HEK293 (cell line): Measurements from ENCODE around the gene DCDC2.

ENCODE experiments used
- CTCF ChIA-PET: fragments of 350-600 bp; formaldehyde crosslinking; extraction: SDS; loops from one replicate; lab custom pipeline; 2021; ENCODE audit warnings: antibody characterized with exemption; lab: Yijun Ruan, JAX
- POLR2A ChIA-PET: fragments of 300-600 bp; formaldehyde crosslinking; extraction: SDS; loops from one replicate; lab custom pipeline; 2020; ENCODE audit warnings: antibody characterized with exemption, inconsistent platforms; lab: Yijun Ruan, JAX
- H3K27ac ChIP-seq: fragments of 200-500 bp; sonication (Bioruptor generic); 2 replicates; pipeline ENCODE4 v1.5.1; 2014; ENCODE audit warnings: low read depth, low read length, control low read depth, inconsistent platforms; ENCODE audit errors: extremely low read depth
- H3K36me3 ChIP-seq, 2 experiments: fragments of 200-500 bp in 1 of 2; sonication (Bioruptor generic) in 1 of 2; 1 replicate in 1 of 2; 2 replicates in 1 of 2; pipeline ENCODE4 v1.5.1; 2014 to 2017; ENCODE audit warnings: inconsistent platforms in 2 of 2, low read length in 2 of 2; ENCODE audit not compliant: control insufficient read depth in 2 of 2, insufficient read depth in 1 of 2
- H3K4me1 ChIP-seq: fragments of 200-500 bp; sonication (Bioruptor generic); 2 replicates; pipeline ENCODE4 v1.5.1; 2014; ENCODE audit warnings: mild to moderate bottlenecking, low read length, inconsistent platforms; ENCODE audit not compliant: control insufficient read depth, insufficient read depth
- H3K4me3 ChIP-seq: 2 replicates; pipeline ENCODE4 v1.5.1; 2011; ENCODE audit warnings: low read depth, mild to moderate bottlenecking, control low read depth, low read length, moderate library complexity
- H3K9me3 ChIP-seq: fragments of 200-500 bp; sonication (Bioruptor generic); 2 replicates; pipeline ENCODE4 v1.5.1; 2014; ENCODE audit warnings: low read depth, low read length, inconsistent platforms; ENCODE audit not compliant: control insufficient read depth, insufficient read depth
- GLI4 ChIP-seq: fragments of 450-650 bp; formaldehyde crosslinking; IDR thresholded peaks from 2 replicates; pipeline ENCODE4 v1.5.1; 2016; ENCODE audit warnings: missing biosample characterization, missing genetic modification characterization
- HOXD13 ChIP-seq: sonication (generic); formaldehyde crosslinking; IDR thresholded peaks from 2 replicates; pipeline ENCODE4 v1.8.0; 2022; ENCODE audit warnings: missing genetic modification reagents, borderline replicate concordance
- OVOL3 ChIP-seq: fragments of 450-650 bp; formaldehyde crosslinking; IDR thresholded peaks from 2 replicates; pipeline ENCODE4 v1.5.1; 2016; ENCODE audit warnings: missing biosample characterization, missing genetic modification characterization
- REPIN1 ChIP-seq: fragments of 450-650 bp; formaldehyde crosslinking; IDR thresholded peaks from 2 replicates; pipeline ENCODE4 v1.5.1; 2017; ENCODE audit warnings: missing biosample characterization, missing genetic modification characterization, low read depth
- SCRT2 ChIP-seq: fragments of 450-650 bp; formaldehyde crosslinking; IDR thresholded peaks from 2 replicates; pipeline ENCODE4 v1.5.1; 2016; ENCODE audit warnings: missing biosample characterization, missing genetic modification characterization
- TRIM28 ChIP-seq: IDR thresholded peaks from 2 replicates; pipeline ENCODE4 v1.6.1; 2011; ENCODE audit warnings: low read length, control low read depth, borderline replicate concordance
- ZBTB8A ChIP-seq: fragments of 450-650 bp; formaldehyde crosslinking; IDR thresholded peaks from 2 replicates; pipeline ENCODE4 v1.5.1; 2016; ENCODE audit warnings: missing biosample characterization, missing genetic modification characterization
- ZFHX2 ChIP-seq: fragments of 450-650 bp; formaldehyde crosslinking; conservative IDR thresholded peaks from 2 replicates; pipeline ENCODE4 v1.5.1; 2016; ENCODE audit warnings: missing biosample characterization, missing genetic modification characterization
- ZFP41 ChIP-seq: fragments of 450-650 bp; formaldehyde crosslinking; IDR thresholded peaks from 2 replicates; pipeline ENCODE4 v1.5.1; 2016; ENCODE audit warnings: missing biosample characterization, missing genetic modification characterization, borderline replicate concordance
- ZIC2 ChIP-seq: fragments of 450-650 bp; formaldehyde crosslinking; IDR thresholded peaks from 2 replicates; pipeline ENCODE4 v1.5.1; 2016; ENCODE audit warnings: missing biosample characterization, missing genetic modification characterization
- ZNF121 ChIP-seq: fragments of 450-650 bp; formaldehyde crosslinking; IDR thresholded peaks from 2 replicates; pipeline ENCODE4 v1.5.1; 2016; ENCODE audit warnings: missing biosample characterization, missing genetic modification characterization
- ZNF138 ChIP-seq: fragments of 450-650 bp; formaldehyde crosslinking; IDR thresholded peaks from 2 replicates; pipeline ENCODE4 v1.5.1; 2016; ENCODE audit warnings: missing biosample characterization, missing genetic modification characterization, borderline replicate concordance
- ZNF140 ChIP-seq: fragments of 450-650 bp; formaldehyde crosslinking; IDR thresholded peaks from 2 replicates; pipeline ENCODE4 v1.5.1; 2016; ENCODE audit warnings: missing biosample characterization, missing genetic modification characterization
- ZNF157 ChIP-seq: fragments of 450-650 bp; formaldehyde crosslinking; IDR thresholded peaks from 2 replicates; pipeline ENCODE4 v1.5.1; 2016; ENCODE audit warnings: missing biosample characterization, missing genetic modification characterization
- ZNF2 ChIP-seq: fragments of 450-650 bp; formaldehyde crosslinking; IDR thresholded peaks from 2 replicates; pipeline ENCODE4 v1.5.1; 2016; ENCODE audit warnings: missing biosample characterization, missing genetic modification characterization
- ZNF23 ChIP-seq: fragments of 450-650 bp; formaldehyde crosslinking; IDR thresholded peaks from 2 replicates; pipeline ENCODE4 v1.5.1; 2016; ENCODE audit warnings: missing biosample characterization, missing genetic modification characterization, borderline replicate concordance
- ZNF274 ChIP-seq, 2 experiments: fragments of 200-500 bp in 1 of 2; fragments of 450-650 bp in 1 of 2; sonication (Bioruptor generic) in 1 of 2; formaldehyde crosslinking in 1 of 2; IDR thresholded peaks; 2 replicates each; pipeline versions ENCODE4 v1.5.1 to v1.6.1; 2014 to 2016; ENCODE audit warnings: borderline replicate concordance in 1 of 2, inconsistent platforms in 1 of 2, low read length in 1 of 2, missing biosample characterization in 1 of 2, missing genetic modification characterization in 1 of 2
- ZNF529 ChIP-seq: fragments of 450-650 bp; formaldehyde crosslinking; IDR thresholded peaks from 2 replicates; pipeline ENCODE4 v1.5.1; 2017; ENCODE audit warnings: missing genetic modification characterization, missing biosample characterization; ENCODE audit not compliant: insufficient replicate concordance
- ZNF544 ChIP-seq: fragments of 450-650 bp; formaldehyde crosslinking; IDR thresholded peaks from 2 replicates; pipeline ENCODE4 v1.5.0; 2017; ENCODE audit warnings: missing biosample characterization, missing genetic modification characterization
- ZNF624 ChIP-seq: fragments of 450-650 bp; formaldehyde crosslinking; IDR thresholded peaks from 2 replicates; pipeline ENCODE4 v1.5.1; 2017; ENCODE audit warnings: missing biosample characterization, missing genetic modification characterization
- ZNF664 ChIP-seq: fragments of 450-650 bp; formaldehyde crosslinking; IDR thresholded peaks from 2 replicates; pipeline ENCODE4 v1.5.1; 2016; ENCODE audit warnings: missing biosample characterization, missing genetic modification characterization
- ZNF791 ChIP-seq: fragments of 450-650 bp; formaldehyde crosslinking; IDR thresholded peaks from 2 replicates; pipeline ENCODE4 v1.5.1; 2016; ENCODE audit warnings: missing biosample characterization, missing genetic modification characterization
- ZNF792 ChIP-seq: fragments of 450-650 bp; formaldehyde crosslinking; IDR thresholded peaks from 2 replicates; pipeline ENCODE4 v1.5.1; 2016; ENCODE audit warnings: missing biosample characterization, missing genetic modification characterization
- TF ChIP-seq, protein P1 (sequence below): fragments of 450-650 bp; IDR thresholded peaks from 2 replicates; pipeline ENCODE4 v1.5.1; 2018; ENCODE audit warnings: missing biosample characterization, mild to moderate bottlenecking, missing genetic modification characterization
- TF ChIP-seq, protein P2 (sequence below): fragments of 450-650 bp; formaldehyde crosslinking; conservative IDR thresholded peaks from 2 replicates; pipeline ENCODE4 v1.5.1; 2016; ENCODE audit warnings: low read depth, missing biosample characterization, missing genetic modification characterization
- TF ChIP-seq, protein P3 (sequence below): fragments of 450-650 bp; formaldehyde crosslinking; optimal IDR thresholded peaks from 2 replicates; pipeline ENCODE3; 2016; ENCODE audit warnings: missing biosample characterization, mild to moderate bottlenecking, missing genetic modification characterization
- TF ChIP-seq, protein P4 (sequence below): fragments of 450-650 bp; IDR thresholded peaks from 2 replicates; pipeline ENCODE4 v1.5.1; 2018; ENCODE audit warnings: missing biosample characterization, missing genetic modification characterization

DCDC2 gene

DNA sequence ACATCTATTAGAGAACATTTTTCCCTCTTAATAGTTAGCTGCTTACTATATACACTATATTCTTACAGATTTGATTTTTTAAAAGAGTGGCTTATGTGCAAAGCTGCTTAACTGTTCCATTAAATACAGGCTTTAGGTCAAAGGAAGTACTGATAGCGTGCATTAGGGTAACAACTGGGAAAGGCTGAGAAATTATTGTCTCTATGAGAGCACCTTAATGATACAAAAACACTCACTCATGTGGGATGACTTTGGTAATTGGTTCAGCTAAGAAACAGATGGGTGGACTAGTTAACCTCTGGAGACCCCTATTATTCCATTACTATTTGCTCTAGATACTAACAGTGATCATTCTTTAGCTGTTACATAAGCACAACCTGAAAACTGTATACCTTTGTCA lies 4.0 kb downstream of the DCDC2 start:
- H3K4me3 ChIP-seq: no peak overlapping the region
- peaks cover 10% of the 10 kb centered on the region for H3K4me1 ChIP-seq
- H3K9me3 ChIP-seq: no peaks in the 10 kb centered on the region
- ChIA-PET POLR2A (no interaction called here), CTCF (interaction anchor here (0.9 to 4.3 kb wide), 4 partner anchors 25 to 73 kb away, joined by 4 to 49 read pairs (median 4); no protein-coding TSS in a partner anchor)
- no peak overlapping the region for H3K27ac ChIP-seq
- no peaks in the 10 kb centered on the region for H3K36me3 ChIP-seq
- no peak for TF ChIP-seq ZFP41
- TF ChIP-seq ZNF792 (tag by site-specific recombination): no peak
- TF ChIP-seq ZNF791 (tag by site-specific recombination): no peak
- TF ChIP-seq, protein P1, sequence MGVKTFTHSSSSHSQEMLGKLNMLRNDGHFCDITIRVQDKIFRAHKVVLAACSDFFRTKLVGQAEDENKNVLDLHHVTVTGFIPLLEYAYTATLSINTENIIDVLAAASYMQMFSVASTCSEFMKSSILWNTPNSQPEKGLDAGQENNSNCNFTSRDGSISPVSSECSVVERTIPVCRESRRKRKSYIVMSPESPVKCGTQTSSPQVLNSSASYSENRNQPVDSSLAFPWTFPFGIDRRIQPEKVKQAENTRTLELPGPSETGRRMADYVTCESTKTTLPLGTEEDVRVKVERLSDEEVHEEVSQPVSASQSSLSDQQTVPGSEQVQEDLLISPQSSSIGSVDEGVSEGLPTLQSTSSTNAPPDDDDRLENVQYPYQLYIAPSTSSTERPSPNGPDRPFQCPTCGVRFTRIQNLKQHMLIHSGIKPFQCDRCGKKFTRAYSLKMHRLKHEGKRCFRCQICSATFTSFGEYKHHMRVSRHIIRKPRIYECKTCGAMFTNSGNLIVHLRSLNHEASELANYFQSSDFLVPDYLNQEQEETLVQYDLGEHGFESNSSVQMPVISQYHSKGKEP (tag by site-specific recombination): no peak
- no peak for TF ChIP-seq GLI4
- TF ChIP-seq, protein P2, sequence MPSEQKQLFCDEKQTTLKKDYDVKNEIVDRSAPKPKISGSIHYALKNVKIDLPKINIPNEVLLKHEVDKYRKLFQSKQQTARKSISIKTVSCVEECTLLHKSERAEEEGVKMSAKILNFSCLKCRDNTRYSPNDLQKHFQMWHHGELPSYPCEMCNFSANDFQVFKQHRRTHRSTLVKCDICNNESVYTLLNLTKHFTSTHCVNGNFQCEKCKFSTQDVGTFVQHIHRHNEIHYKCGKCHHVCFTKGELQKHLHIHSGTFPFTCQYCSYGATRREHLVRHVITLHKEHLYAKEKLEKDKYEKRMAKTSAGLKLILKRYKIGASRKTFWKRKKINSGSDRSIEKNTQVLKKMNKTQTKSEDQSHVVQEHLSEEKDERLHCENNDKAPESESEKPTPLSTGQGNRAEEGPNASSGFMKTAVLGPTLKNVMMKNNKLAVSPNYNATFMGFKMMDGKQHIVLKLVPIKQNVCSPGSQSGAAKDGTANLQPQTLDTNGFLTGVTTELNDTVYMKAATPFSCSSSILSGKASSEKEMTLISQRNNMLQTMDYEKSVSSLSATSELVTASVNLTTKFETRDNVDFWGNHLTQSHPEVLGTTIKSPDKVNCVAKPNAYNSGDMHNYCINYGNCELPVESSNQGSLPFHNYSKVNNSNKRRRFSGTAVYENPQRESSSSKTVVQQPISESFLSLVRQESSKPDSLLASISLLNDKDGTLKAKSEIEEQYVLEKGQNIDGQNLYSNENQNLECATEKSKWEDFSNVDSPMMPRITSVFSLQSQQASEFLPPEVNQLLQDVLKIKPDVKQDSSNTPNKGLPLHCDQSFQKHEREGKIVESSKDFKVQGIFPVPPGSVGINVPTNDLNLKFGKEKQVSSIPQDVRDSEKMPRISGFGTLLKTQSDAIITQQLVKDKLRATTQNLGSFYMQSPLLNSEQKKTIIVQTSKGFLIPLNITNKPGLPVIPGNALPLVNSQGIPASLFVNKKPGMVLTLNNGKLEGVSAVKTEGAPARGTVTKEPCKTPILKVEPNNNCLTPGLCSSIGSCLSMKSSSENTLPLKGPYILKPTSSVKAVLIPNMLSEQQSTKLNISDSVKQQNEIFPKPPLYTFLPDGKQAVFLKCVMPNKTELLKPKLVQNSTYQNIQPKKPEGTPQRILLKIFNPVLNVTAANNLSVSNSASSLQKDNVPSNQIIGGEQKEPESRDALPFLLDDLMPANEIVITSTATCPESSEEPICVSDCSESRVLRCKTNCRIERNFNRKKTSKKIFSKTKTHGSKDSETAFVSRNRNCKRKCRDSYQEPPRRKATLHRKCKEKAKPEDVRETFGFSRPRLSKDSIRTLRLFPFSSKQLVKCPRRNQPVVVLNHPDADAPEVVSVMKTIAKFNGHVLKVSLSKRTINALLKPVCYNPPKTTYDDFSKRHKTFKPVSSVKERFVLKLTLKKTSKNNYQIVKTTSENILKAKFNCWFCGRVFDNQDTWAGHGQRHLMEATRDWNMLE (tag by site-specific recombination): no peak
- no peak for TF ChIP-seq OVOL3 (tag by site-specific recombination)
- TF ChIP-seq ZNF664 (tag by site-specific recombination): no peak
- TF ChIP-seq ZBTB8A (tag by site-specific recombination): no peak
- TF ChIP-seq ZNF529: no peak
- no peak for TF ChIP-seq HOXD13 (CRISPR knock-in tag)
- TF ChIP-seq ZNF544 (tag by site-specific recombination): no peak

DNA sequence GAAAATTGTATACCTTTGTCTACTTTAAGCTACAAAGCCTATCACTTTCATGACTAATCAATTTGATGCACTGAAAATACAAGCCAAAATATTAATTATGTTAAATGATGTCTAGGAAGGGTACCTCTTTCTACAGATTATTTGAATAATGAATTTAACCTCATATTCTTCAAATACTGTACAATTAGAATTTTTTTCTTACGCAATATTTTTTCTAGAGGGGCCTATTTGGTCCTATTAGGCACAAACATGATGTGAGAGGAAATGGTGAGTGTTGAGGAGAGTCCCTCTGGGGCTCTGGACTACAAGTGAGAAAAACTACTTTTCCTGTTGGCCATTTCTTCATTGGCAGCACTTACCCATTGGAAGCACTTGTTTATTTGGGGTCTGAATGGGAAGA lies 5.4 kb downstream of the DCDC2 start:
- ChIA-PET POLR2A (no interaction called here), CTCF (interaction anchor here (1.7 to 4.3 kb wide), 2 partner anchors 36 to 69 kb away, joined by 5 to 49 read pairs; no protein-coding TSS in a partner anchor)
- H3K9me3 ChIP-seq: no peaks in the 10 kb centered on the region
- peaks cover 10% of the 10 kb centered on the region for H3K4me1 ChIP-seq
- no peak overlapping the region for H3K27ac ChIP-seq
- H3K36me3 ChIP-seq: no peaks in the 10 kb centered on the region
- no peak overlapping the region for H3K4me3 ChIP-seq
- TF ChIP-seq ZNF2 (tag by site-specific recombination) (no peak), ZNF121 (no peak), ZFHX2 (tag by site-specific recombination) (no peak), ZNF138 (tag by site-specific recombination) (no peak), SCRT2 (tag by site-specific recombination) (no peak), ZNF157 (tag by site-specific recombination) (no peak), TRIM28 (no peak), ZIC2 (no peak), ZNF624 (tag by site-specific recombination) (no peak), ZNF274 (IDR thresholded peaks at IDR 0.05; ENCODE audit: low read length) (no peak), ZNF274 (tag by site-specific recombination; IDR thresholded peaks at IDR 0.05; ENCODE audit: borderline replicate concordance) (no peak), REPIN1 (no peak), ZNF140 (tag by site-specific recombination) (no peak), ZNF529 (no peak), ZNF23 (tag by site-specific recombination) (no peak)
- TF ChIP-seq, protein P3, sequence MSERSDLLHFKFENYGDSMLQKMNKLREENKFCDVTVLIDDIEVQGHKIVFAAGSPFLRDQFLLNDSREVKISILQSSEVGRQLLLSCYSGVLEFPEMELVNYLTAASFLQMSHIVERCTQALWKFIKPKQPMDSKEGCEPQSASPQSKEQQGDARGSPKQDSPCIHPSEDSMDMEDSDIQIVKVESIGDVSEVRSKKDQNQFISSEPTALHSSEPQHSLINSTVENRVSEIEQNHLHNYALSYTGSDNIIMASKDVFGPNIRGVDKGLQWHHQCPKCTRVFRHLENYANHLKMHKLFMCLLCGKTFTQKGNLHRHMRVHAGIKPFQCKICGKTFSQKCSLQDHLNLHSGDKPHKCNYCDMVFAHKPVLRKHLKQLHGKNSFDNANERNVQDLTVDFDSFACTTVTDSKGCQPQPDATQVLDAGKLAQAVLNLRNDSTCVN (tag by site-specific recombination): no peak
- TF ChIP-seq, protein P4, sequence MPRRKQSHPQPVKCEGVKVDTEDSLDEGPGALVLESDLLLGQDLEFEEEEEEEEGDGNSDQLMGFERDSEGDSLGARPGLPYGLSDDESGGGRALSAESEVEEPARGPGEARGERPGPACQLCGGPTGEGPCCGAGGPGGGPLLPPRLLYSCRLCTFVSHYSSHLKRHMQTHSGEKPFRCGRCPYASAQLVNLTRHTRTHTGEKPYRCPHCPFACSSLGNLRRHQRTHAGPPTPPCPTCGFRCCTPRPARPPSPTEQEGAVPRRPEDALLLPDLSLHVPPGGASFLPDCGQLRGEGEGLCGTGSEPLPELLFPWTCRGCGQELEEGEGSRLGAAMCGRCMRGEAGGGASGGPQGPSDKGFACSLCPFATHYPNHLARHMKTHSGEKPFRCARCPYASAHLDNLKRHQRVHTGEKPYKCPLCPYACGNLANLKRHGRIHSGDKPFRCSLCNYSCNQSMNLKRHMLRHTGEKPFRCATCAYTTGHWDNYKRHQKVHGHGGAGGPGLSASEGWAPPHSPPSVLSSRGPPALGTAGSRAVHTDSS (tag by site-specific recombination): no peak
